K562 (cell line): ENCODE results near the gene APOC1. TPM values are rescaled to one million over a fixed set of nuclear protein-coding genes. Genes with fewer than 3 reads are reported as not detected.
A peak's percentile ranks its signal among the peaks of the same experiment; 100 is the strongest.

Experiments used
- DPF2 ChIP-seq: fragments of 450-650 bp; IDR thresholded peaks from 2 replicates; pipeline ENCODE4 v1.6.1; 2016
- HMGN3 ChIP-seq: IDR thresholded peaks from 2 replicates; pipeline ENCODE4 v1.6.1; 2011; ENCODE audit warnings: borderline replicate concordance, low read depth, mild to moderate bottlenecking, mixed read lengths, low read length; ENCODE audit not compliant: insufficient read length; ENCODE audit errors: extremely low read depth
- HNRNPLL ChIP-seq: fragments of 200-400 bp; formaldehyde crosslinking; IDR thresholded peaks from 2 replicates; pipeline ENCODE4 v1.6.1; 2017; ENCODE audit warnings: low read length, low read depth, mild to moderate bottlenecking; ENCODE audit not compliant: poor library complexity, severe bottlenecking
- KHSRP ChIP-seq: fragments of 450-650 bp; IDR thresholded peaks from 2 replicates; pipeline ENCODE4 v1.6.1; 2017
- MYNN ChIP-seq, 2 experiments: sonication (generic); formaldehyde crosslinking in 1 of 2; IDR thresholded peaks; 2 replicates each; pipeline versions ENCODE4 v1.5.0 to v1.6.1; 2016 to 2020; ENCODE audit warnings: antibody characterized with exemption in 1 of 2, missing genetic modification reagents in 1 of 2
- STAT5A ChIP-seq: IDR thresholded peaks from 2 replicates; pipeline ENCODE4 v1.6.1; 2012; ENCODE audit warnings: low read length, inconsistent platforms, borderline replicate concordance
- ZKSCAN3 ChIP-seq: fragments of 250-450 bp; sonication (Bioruptor Pico); IDR thresholded peaks from 2 replicates; pipeline ENCODE4 v1.4.0; 2020
- ZNF23 ChIP-seq: fragments of 250-450 bp; sonication (Bioruptor Pico); IDR thresholded peaks from 2 replicates; pipeline ENCODE4 v1.4.0; 2020; ENCODE audit warnings: mild to moderate bottlenecking
- ZNF384 ChIP-seq: IDR thresholded peaks from 2 replicates; pipeline ENCODE4 v1.6.1; 2012; ENCODE audit warnings: low read depth, low read length, improper control_type of control experiment
- ZNF589 ChIP-seq: fragments of 200-800 bp; sonication (Bioruptor generic); IDR thresholded peaks from 2 replicates; pipeline ENCODE4 v1.6.1; 2016; ENCODE audit warnings: low read depth, missing genetic modification characterization, missing compliant biosample characterization
- ZSCAN32 ChIP-seq: fragments of 450-650 bp; formaldehyde crosslinking; IDR thresholded peaks from 2 replicates; pipeline ENCODE4 v1.4.0; 2020; ENCODE audit warnings: mild to moderate bottlenecking, moderate library complexity
- polyA plus RNA-seq, 8 experiments: library from polyadenylated mRNA; depleted of rRNA in 4 of 8; stranded (reverse) in 5 of 8; unstranded in 3 of 8; fragments of >200 nt; fragmentation: Nextera tagmentation in 2 of 8; fragmentation: Illumina TruSeq in 1 of 8; extraction: Ambion mirVana in 2 of 8; extraction: Trizol in 1 of 8; gene quantifications; 2 replicates each; pipeline versions ENCODE4 v1.2.1 to v1.2.3, GENCODE V29; 2011 to 2014; ENCODE audit warnings: inconsistent platforms in 1 of 8, missing spikeins in 1 of 8
- total RNA-seq, 7 experiments: library from RNA; depleted of rRNA in 6 of 7; stranded (reverse); fragments of >200 nt in 6 of 7; fragmentation: Illumina TruSeq in 2 of 7; extraction: Trizol in 2 of 7; gene quantifications; 2 replicates each; pipeline versions ENCODE4 v1.2.1 to v1.2.3, GENCODE V29; 2011 to 2021; ENCODE audit warnings: low replicate concordance in 1 of 7
- TF ChIP-seq, protein P1 (sequence below): fragments of 200-600 bp; sonication (generic); IDR thresholded peaks from one replicate; pipeline ENCODE4 v1.6.1; 2012; ENCODE audit warnings: mild to moderate bottlenecking, low read depth, low read length, inconsistent platforms
- TF ChIP-seq, protein P2 (sequence below): fragments of 150-350 bp; IDR thresholded peaks from 2 replicates; pipeline ENCODE4 v1.6.1; 2014; ENCODE audit warnings: low read depth, mild to moderate bottlenecking, low read length, borderline replicate concordance

The APOC1 gene
- total and polyA plus RNA-seq, 9 of the 15 experiments (the other 6 are each of a cell fraction or from before 2014, with no cell fraction given): 115 to 408 (median 220) TPM

DNA sequence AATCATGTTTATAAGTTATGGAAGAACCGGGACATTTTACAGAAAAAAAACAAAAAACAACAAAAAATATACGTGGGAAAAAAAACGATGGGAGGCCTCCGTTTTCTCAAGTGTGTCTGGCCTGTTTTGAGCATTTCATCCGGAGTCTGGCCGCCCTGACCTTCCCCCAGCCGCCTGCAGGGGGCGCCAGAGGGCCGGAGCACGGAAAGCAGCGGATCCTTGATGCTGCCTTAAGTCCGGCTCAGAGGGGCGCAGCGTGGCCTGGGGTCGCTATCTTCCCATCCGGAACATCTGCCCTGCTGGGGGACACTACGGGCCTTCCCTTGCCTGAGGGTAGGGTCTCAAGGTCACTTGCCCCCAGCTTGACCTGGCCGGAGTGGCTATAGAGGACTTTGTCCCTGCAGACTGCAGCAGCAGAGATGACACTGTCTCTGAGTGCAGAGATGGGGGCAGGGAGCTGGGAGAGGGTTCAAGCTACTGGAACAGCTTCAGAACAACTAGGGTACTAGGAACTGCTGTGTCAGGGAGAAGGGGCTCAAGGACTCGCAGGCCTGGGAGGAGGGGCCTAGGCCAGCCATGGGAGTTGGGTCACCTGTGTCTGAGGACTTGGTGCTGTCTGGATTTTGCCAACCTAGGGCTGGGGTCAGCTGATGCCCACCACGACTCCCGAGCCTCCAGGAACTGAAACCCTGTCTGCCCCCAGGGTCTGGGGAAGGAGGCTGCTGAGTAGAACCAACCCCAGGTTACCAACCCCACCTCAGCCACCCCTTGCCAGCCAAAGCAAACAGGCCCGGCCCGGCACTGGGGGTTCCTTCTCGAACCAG, 10.6 kb upstream of the APOC1 start (continued):
- TF ChIP-seq, protein P1, sequence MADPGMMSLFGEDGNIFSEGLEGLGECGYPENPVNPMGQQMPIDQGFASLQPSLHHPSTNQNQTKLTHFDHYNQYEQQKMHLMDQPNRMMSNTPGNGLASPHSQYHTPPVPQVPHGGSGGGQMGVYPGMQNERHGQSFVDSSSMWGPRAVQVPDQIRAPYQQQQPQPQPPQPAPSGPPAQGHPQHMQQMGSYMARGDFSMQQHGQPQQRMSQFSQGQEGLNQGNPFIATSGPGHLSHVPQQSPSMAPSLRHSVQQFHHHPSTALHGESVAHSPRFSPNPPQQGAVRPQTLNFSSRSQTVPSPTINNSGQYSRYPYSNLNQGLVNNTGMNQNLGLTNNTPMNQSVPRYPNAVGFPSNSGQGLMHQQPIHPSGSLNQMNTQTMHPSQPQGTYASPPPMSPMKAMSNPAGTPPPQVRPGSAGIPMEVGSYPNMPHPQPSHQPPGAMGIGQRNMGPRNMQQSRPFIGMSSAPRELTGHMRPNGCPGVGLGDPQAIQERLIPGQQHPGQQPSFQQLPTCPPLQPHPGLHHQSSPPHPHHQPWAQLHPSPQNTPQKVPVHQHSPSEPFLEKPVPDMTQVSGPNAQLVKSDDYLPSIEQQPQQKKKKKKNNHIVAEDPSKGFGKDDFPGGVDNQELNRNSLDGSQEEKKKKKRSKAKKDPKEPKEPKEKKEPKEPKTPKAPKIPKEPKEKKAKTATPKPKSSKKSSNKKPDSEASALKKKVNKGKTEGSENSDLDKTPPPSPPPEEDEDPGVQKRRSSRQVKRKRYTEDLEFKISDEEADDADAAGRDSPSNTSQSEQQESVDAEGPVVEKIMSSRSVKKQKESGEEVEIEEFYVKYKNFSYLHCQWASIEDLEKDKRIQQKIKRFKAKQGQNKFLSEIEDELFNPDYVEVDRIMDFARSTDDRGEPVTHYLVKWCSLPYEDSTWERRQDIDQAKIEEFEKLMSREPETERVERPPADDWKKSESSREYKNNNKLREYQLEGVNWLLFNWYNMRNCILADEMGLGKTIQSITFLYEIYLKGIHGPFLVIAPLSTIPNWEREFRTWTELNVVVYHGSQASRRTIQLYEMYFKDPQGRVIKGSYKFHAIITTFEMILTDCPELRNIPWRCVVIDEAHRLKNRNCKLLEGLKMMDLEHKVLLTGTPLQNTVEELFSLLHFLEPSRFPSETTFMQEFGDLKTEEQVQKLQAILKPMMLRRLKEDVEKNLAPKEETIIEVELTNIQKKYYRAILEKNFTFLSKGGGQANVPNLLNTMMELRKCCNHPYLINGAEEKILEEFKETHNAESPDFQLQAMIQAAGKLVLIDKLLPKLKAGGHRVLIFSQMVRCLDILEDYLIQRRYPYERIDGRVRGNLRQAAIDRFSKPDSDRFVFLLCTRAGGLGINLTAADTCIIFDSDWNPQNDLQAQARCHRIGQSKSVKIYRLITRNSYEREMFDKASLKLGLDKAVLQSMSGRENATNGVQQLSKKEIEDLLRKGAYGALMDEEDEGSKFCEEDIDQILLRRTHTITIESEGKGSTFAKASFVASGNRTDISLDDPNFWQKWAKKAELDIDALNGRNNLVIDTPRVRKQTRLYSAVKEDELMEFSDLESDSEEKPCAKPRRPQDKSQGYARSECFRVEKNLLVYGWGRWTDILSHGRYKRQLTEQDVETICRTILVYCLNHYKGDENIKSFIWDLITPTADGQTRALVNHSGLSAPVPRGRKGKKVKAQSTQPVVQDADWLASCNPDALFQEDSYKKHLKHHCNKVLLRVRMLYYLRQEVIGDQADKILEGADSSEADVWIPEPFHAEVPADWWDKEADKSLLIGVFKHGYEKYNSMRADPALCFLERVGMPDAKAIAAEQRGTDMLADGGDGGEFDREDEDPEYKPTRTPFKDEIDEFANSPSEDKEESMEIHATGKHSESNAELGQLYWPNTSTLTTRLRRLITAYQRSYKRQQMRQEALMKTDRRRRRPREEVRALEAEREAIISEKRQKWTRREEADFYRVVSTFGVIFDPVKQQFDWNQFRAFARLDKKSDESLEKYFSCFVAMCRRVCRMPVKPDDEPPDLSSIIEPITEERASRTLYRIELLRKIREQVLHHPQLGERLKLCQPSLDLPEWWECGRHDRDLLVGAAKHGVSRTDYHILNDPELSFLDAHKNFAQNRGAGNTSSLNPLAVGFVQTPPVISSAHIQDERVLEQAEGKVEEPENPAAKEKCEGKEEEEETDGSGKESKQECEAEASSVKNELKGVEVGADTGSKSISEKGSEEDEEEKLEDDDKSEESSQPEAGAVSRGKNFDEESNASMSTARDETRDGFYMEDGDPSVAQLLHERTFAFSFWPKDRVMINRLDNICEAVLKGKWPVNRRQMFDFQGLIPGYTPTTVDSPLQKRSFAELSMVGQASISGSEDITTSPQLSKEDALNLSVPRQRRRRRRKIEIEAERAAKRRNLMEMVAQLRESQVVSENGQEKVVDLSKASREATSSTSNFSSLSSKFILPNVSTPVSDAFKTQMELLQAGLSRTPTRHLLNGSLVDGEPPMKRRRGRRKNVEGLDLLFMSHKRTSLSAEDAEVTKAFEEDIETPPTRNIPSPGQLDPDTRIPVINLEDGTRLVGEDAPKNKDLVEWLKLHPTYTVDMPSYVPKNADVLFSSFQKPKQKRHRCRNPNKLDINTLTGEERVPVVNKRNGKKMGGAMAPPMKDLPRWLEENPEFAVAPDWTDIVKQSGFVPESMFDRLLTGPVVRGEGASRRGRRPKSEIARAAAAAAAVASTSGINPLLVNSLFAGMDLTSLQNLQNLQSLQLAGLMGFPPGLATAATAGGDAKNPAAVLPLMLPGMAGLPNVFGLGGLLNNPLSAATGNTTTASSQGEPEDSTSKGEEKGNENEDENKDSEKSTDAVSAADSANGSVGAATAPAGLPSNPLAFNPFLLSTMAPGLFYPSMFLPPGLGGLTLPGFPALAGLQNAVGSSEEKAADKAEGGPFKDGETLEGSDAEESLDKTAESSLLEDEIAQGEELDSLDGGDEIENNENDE: no peak
- TF ChIP-seq MYNN (IDR thresholded peaks at IDR 0.05) (peak; percentile 87), MYNN (CRISPR knock-in tag; IDR thresholded peaks at IDR 0.05) (no peak), ZNF589 (CRISPR knock-in tag) (no peak), ZKSCAN3 (CRISPR knock-in tag) (no peak), DPF2 (no peak), HNRNPLL (no peak), ZNF384 (0 out of 2 replicates have a peak, but pooled peaks have one; percentile 31), STAT5A (no peak), ZSCAN32 (CRISPR knock-in tag) (no peak), ZNF23 (no peak), KHSRP (no peak), HMGN3 (no peak)
- TF ChIP-seq, protein P2, sequence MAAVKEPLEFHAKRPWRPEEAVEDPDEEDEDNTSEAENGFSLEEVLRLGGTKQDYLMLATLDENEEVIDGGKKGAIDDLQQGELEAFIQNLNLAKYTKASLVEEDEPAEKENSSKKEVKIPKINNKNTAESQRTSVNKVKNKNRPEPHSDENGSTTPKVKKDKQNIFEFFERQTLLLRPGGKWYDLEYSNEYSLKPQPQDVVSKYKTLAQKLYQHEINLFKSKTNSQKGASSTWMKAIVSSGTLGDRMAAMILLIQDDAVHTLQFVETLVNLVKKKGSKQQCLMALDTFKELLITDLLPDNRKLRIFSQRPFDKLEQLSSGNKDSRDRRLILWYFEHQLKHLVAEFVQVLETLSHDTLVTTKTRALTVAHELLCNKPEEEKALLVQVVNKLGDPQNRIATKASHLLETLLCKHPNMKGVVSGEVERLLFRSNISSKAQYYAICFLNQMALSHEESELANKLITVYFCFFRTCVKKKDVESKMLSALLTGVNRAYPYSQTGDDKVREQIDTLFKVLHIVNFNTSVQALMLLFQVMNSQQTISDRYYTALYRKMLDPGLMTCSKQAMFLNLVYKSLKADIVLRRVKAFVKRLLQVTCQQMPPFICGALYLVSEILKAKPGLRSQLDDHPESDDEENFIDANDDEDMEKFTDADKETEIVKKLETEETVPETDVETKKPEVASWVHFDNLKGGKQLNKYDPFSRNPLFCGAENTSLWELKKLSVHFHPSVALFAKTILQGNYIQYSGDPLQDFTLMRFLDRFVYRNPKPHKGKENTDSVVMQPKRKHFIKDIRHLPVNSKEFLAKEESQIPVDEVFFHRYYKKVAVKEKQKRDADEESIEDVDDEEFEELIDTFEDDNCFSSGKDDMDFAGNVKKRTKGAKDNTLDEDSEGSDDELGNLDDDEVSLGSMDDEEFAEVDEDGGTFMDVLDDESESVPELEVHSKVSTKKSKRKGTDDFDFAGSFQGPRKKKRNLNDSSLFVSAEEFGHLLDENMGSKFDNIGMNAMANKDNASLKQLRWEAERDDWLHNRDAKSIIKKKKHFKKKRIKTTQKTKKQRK: no peak
